HG03039 (cell line): ENCODE results near the gene UFD1.

Experiments
- ATAC-seq: cut with Tn5 transposase; IDR thresholded peaks from one replicate; pipeline ENCODE4 v1.9.1; 2021; ENCODE audit warnings: mild to moderate bottlenecking, moderate library complexity; ENCODE audit not compliant: unreplicated experiment

Gene UFD1

GRCh38 chr22:19497245-19497644, 18.3 kb upstream of the UFD1 start:
- no peak for ATAC-seq

DNA sequence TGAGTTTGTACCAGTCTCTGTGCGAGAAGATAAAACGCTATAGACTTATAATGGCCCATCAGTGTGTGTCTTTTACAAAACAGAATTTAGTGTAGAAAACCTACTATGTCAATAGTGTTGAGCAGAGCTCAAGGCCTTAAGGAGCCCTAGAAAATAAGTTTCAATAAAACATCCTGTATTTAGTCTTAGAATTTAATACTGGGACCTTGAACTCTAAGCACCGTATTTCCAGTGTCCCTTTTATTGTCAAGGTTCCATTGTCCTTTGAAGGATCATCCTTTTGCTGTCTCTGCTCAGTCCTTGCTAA, 17.3 kb upstream of the UFD1 start:
- ATAC-seq = no peak

DNA sequence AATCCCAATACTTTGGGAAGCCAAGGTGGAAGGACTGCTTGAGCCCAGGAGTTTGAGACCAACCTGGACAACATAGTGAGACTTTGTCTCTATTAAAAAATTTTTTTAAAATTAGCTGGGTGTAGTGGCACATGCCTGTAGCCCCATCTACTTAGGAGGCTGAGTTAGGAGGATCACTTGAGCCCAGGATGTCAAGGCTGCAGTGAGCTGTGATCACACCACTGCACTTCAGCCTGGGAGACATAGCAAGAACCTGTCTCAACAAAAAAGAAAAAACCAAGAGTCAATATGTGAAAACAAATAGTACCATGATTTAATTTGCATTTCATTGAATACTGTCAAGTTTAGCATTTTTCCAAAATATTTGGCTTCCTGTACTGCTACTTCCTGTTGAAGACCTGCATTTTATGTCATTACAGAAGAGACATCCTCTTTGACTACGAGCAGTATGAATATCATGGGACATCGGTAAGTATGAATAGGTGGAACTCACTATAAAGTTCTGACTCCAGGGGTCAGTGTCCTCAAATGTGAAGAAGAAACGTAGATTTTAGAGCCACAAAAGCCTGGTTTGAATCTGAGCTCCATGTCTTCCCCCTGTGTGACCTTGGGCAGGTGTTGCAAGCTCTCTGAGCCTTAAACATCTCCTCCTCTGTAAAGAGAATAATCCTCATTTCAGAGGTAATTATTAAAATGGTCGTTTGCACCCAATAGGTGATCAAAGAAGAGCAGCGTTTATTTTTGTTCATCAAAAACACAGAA, 16.8 kb upstream of the UFD1 start:
- no peak for ATAC-seq

DNA sequence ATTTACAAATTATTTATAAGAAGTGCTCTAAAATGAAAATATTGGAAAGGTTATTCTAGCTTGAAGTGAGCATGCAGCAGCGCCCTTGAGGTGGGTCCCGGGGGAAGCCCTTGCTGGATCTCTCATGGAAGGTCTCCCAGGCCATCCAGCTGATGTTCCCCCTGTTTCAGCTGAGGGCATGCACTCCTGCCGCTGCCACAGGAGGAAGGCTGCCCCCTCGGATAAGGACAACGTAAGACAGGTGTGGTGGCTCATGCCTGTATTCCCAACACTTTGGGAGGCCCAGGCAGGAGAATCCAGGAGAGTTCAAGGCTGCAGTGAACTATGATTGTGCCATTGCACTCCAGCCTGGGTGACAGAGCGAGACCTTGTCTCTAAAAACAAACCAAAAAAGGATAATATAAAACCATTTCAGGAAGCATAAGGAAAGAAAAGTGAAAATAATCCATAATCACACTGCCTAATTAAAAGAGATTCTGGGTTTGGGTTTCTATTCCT, 15.7 kb upstream of the UFD1 start:
- ATAC-seq = no peak

GRCh38 chr22:19494001-19494560, 15.1 kb upstream of the UFD1 start:
- no peak for ATAC-seq

DNA sequence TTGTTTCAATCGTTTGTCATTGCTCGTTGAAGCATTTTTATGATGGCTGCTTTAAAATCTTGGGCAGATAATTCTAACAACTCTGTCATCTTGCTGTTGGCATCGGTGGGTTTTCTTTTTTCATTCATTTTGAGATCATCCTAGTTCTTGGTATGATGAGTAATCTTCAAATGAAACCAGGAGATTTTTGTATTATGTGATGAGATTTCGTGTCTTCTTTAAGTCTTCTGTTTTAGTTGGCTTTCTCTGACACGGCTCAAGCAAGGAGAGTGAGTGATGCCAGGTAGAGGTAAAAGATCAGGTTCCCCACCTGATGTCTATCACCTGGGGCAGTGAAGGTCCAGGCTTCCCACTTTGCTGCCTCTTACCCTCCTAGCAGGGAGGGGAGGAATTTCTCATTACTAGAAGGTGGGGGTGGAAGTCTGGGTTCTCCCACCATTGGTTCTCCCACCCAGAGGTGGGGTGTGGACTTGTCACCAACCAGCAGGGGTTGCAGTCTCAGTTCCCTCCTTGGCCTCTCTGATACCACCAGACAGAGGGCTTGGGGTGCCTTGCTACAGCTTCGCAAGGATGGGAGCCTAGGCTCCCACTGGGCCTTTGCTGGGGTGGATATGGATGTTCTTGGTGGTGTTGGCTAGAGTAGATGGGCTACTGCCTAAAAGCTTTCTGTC, 13.6 kb upstream of the UFD1 start:
- no peak for ATAC-seq

DNA sequence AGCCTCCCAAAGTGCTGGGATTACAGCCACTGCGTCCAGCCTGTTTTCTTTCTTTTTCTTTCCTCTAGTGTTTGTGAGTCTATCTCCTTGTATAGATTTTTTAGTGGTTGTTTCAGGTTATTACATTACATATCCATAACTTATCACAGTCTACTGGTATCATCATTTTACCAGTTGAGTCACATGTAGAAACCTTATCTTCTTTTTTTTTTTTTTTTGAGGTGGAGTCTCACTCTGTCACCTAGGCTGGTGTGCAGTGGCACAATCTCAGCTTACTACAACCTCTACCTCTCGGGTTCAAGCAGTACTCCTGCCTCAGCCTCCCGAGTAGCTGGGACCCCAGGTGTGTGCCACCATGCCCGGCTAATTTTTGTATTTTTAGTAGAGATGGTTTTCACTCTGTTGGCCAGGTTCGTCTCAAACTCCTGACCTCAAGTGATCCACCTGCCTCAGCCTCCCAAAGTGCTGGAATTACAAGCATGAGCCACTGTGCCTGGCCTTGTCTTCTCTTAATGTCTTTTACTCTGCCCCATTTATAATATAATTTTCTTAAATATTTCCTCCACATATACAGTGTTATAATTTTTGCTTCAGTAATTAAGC, 11.7 kb upstream of the UFD1 start:
- ATAC-seq = no peak

DNA sequence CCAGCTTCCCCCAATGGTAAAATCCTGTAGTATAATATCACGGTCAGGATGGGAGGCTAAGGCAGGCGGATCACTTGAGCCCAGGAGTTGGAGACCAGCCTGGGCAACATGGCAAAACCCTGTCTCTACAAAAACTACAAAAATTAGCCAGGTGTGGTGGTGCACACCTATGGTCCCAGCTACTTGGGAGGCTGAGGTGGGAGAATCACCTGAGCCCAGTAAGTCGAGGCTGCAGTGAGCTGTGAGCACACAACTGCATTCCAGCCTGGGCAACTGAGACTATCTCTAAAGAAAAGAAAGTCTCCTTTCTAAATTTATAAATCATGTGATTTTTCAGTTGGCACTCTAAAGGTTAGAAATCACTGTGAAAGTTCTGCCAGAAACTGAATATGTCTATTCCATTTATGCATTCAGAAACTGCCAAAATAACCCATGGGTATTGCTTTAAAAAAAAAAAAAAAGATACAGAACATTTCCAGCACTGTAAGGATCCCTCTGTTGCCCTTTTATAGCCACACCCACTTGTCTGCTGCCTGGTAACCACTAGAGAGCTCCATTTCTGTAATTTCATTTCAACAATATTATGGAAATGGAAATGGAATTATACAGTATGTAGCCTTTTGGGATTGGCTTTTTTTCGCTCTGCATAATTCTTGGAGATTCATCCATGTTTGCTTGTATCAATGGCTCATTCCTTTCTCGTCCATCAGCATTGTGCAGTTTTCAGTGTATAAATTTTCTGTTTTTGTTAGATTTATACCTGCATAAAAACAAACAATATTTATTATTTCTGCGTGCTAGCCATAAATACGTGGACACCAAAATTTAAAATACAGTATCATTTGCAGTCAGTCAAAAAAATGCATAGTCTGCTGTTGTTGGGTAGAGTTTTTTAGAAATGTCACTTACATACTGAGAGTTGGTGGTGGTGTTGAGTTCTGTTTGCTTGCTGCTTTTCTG, 10.2 kb upstream of the UFD1 start:
- no peak for ATAC-seq

- ATAC-seq = no peak
Measured at GRCh38 chr22:19488285-19488684, 9.3 kb upstream of the UFD1 start.

DNA sequence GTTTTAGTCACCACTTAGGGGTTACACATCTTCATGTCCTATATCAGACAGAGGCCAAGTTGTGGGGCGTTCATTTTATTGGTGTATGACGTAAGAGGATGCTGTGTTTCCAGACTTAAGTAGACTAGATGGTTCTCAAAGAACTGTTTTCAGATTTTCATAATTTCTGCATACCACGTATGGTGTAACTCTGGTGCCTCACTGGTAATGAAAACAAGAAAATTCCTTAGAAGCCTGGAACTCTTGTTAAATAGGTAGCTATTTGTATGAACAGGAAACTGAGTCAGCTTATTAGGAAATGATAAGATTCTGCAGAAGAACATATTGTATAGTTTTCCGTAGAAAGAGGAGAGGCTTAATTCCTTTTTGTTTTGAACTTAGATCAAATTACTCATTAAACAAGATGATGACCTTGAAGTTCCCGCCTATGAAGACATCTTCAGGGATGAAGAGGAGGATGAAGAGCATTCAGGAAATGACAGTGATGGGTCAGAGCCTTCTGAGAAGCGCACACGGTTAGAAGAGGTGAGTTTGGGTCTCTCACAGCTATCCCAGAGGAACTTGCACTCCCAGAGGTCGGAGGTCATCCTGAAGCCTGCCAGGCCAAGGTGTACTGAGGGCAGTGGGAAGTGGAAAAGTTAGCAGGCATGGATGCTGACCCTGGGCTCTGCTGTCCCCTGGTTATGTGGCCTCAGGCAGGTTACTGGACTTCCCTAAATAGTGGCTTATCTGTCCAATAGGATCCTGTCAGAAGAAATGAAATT, 4.7 kb upstream of the UFD1 start:
- ATAC-seq = no peak

DNA sequence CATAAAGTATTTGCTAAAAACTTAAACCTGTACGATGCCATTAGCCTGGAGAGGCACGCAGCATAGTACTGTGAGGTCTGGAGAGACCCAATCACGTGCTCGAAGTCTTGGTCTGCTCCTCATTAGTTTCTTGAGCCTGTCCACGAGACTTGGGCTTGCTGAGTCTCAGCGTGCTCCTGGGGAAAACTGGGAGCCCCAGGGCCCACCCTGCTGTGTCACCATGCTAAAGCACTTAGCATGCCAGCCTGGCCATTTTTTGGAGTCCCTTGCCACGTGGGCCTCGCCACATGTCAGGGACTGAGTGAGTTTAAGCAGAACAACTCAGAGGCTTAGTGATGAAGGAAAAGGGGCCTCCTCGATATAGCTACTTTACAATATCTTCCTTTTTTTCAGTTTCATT, 3.3 kb upstream of the UFD1 start:
- ATAC-seq = no peak

DNA sequence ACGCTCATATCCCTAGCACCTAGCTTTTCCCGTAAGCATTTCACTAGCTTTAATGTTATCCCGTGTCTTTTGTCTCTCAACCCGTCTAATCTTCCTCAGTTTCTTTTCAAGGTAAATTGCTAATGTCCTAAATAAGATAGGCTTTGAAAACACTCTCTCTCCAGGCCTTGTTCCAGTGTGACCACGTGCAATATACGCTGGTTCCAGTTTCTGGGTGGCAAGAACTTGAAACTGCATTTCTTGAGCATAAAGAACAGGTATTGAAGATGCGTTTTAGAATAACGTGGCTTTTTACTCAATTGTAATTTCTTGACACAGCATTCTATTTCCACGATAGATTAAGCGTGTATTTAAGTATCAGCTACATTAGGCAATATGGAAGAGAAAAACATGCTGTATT, 1.8 kb upstream of the UFD1 start:
- no peak for ATAC-seq

DNA sequence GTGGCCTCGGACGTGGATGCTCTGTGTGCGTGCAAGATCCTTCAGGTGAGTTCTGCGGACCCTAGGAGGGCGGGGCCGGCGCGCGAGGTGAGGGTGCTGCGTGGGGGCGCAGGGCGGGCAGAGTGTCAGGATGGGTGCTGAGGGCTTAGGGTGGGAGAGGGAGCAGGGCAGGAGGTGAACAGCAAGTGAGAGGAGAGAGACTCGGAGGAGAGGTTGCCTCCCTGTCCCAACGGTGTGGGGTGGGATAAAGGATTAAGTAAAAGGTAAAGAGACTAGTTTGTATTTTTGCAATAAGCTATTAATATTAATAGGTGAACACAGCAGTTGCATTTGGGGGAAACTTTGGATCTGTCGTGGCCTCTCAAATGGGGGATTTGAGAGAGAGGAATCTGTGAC, 1.2 kb upstream of the UFD1 start:
- no peak for ATAC-seq

GRCh38 chr22:19479355-19480172, 571 bp upstream of the UFD1 start, which contains the start of gene CDC45:
CDC45 (plus strand) TSS chr22:19479920; CDS start chr22:19479969, 49 bp downstream.
- ATAC-seq = peak; percentile 76

- ATAC-seq = no peak
Measured at GRCh38 chr22:19478045-19478900, 720 bp downstream of the UFD1 start.

- ATAC-seq = no peak
Measured at GRCh38 chr22:19477321-19478044, 1.5 kb downstream of the UFD1 start.

GRCh38 chr22:19476023-19476422, 3.0 kb downstream of the UFD1 start:
- ATAC-seq = no peak

GRCh38 chr22:19473578-19473977, 5.4 kb downstream of the UFD1 start:
- no peak for ATAC-seq
